GM12891 (cell line): Measurements from ENCODE around the gene RBPJL.

ENCODE experiments used
- POLR2A ChIP-seq: IDR thresholded peaks from 2 replicates; pipeline ENCODE4 v1.6.1; 2011; ENCODE audit warnings: low read depth, low read length, control low read depth
- POLR2AphosphoS5 ChIP-seq: IDR thresholded peaks from 2 replicates; pipeline ENCODE4 v1.6.1; 2011; ENCODE audit warnings: low read depth, low read length, control low read depth

GRCh38 chr20:45257161-45257560 is 49.5 kb upstream of the RBPJL start:
- no peak for TF ChIP-seq POLR2AphosphoS5
- TF ChIP-seq POLR2A, result no peak
